Caco-2 (cell line): ENCODE measurements around the gene ST3GAL2. TPM values are rescaled to one million over a fixed set of nuclear protein-coding genes. Genes with fewer than 3 reads are reported as not detected.

ENCODE experiments used
- BruUV-seq: library from RNA; stranded (reverse); fragments of 400-500 nt; replicated peaks from 2 replicates; lab custom pipeline; 2021; lab: Mats Ljungman, UMichigan
- CTCF ChIA-PET: fragments of 300-600 bp; sonication (Branson Sonifier 250); formaldehyde crosslinking; loops from one replicate; lab custom pipeline; 2022; ENCODE audit warnings: antibody characterized with exemption; lab: Charles Lee
- POLR2A ChIA-PET: fragments of 300-600 bp; sonication (Branson Sonifier 250); formaldehyde crosslinking; loops from one replicate; lab custom pipeline; 2022; ENCODE audit warnings: antibody characterized with exemption; lab: Charles Lee
- DNase-seq, 2 experiments: peaks; one replicate each; pipeline versions ENCODE4 v3.0.0 to v3.0.0-alpha.2; 2020 to 2022
- H3K27me3 ChIP-seq: replicated peaks from 2 replicates; pipeline ENCODE4 v1.6.0; 2011; ENCODE audit warnings: low read length; ENCODE audit not compliant: control insufficient read depth, insufficient read depth
- H3K36me3 ChIP-seq: 2 replicates; pipeline ENCODE4 v1.5.1; 2011; ENCODE audit warnings: low read length; ENCODE audit not compliant: control insufficient read depth, insufficient read depth
- H3K4me1 ChIP-seq: fragments of 250-450 bp; sonication (Bioruptor Pico); 2 replicates; pipeline ENCODE4 v1.5.1; 2020; ENCODE audit warnings: mild to moderate bottlenecking
- H3K4me3 ChIP-seq: 2 replicates; pipeline ENCODE4 v1.5.1; 2011; ENCODE audit warnings: low read depth, mild to moderate bottlenecking, control low read depth, low read length
- H3K9me3 ChIP-seq: fragments of 250-450 bp; sonication (Bioruptor Pico); 2 replicates; pipeline ENCODE4 v1.5.1; 2020; ENCODE audit warnings: mild to moderate bottlenecking, moderate library complexity
- H3K27ac Mint-ChIP-seq: one replicate; pipeline ENCODE4 v1.8.0; 2022; ENCODE audit warnings: mixed read lengths; ENCODE audit not compliant: unreplicated experiment
- H3K27me3 Mint-ChIP-seq: one replicate; pipeline ENCODE4 v1.8.0; 2022; ENCODE audit warnings: mixed read lengths; ENCODE audit not compliant: insufficient read depth, unreplicated experiment
- H3K36me3 Mint-ChIP-seq: one replicate; pipeline ENCODE4 v1.8.0; 2022; ENCODE audit warnings: mild to moderate bottlenecking, mixed read lengths; ENCODE audit not compliant: insufficient read depth, unreplicated experiment
- H3K4me1 Mint-ChIP-seq: one replicate; pipeline ENCODE4 v1.8.0; 2022; ENCODE audit warnings: low read depth, mixed read lengths; ENCODE audit not compliant: unreplicated experiment
- H3K4me3 Mint-ChIP-seq: one replicate; pipeline ENCODE4 v1.8.0; 2022; ENCODE audit warnings: mild to moderate bottlenecking, moderate library complexity, mixed read lengths; ENCODE audit not compliant: unreplicated experiment
- H3K9me3 Mint-ChIP-seq: one replicate; pipeline ENCODE4 v1.8.0; 2022; ENCODE audit warnings: mixed read lengths; ENCODE audit not compliant: unreplicated experiment
- intact Hi-C: fragments of 100-400 bp; cut with micrococcal nuclease; formaldehyde crosslinking; loops from one replicate; pipeline ENCODE4 v1.10.0; 2022; ENCODE audit not compliant: unreplicated experiment
- total RNA-seq: library from RNA; stranded (reverse); gene quantifications from 2 replicates; pipeline ENCODE4 v1.2.3, GENCODE V29; 2022
- TF ChIP-seq, protein P1 (sequence below), 2 experiments: fragments of 200-600 bp in 1 of 2; IDR thresholded peaks; 1 replicate in 1 of 2; 2 replicates in 1 of 2; pipeline versions ENCODE4 v1.5.1 to v1.8.0; 2011 to 2022; ENCODE audit warnings: antibody characterized with exemption in 1 of 2, control low read depth in 1 of 2, inconsistent platforms in 1 of 2, low read depth in 1 of 2, low read length in 1 of 2, mild to moderate bottlenecking in 1 of 2, moderate library complexity in 1 of 2; ENCODE audit not compliant: insufficient read depth in 1 of 2, severe bottlenecking in 1 of 2, unreplicated experiment in 1 of 2

Gene ST3GAL2
- total RNA-seq, 1 experiment from 2014 or later: 31.1 TPM

GRCh38 chr16:70437582-70438557 is 1.0 kb downstream of the ST3GAL2 start:
- Mint-ChIP-seq H3K27ac (peak overlapping the region; percentile 58), H3K4me3 (peak overlapping the region; percentile 92), H3K27me3 (no peaks in the 10 kb centered on the region), H3K4me1 (peaks cover 30% of the 10 kb centered on the region), H3K9me3 (no peaks in the 10 kb centered on the region), H3K36me3 (peaks cover 8% of the 10 kb centered on the region)
- CTCF ChIA-PET: interaction anchor here (1.0 to 2.9 kb wide), 3 partner anchors 57 to 215 kb away, joined by 4 to 12 read pairs (median 7); no protein-coding TSS in a partner anchor
- POLR2A ChIA-PET: interaction anchor here (0.5 to 0.9 kb wide), 4 partner anchors 10 to 149 kb away, joined by 3 to 6 read pairs (median 4); partner anchors contain the start of gene AARS1
- no peak for DNase-seq
- peaks cover 40% of the 10 kb centered on the region for H3K4me1 ChIP-seq
- TF ChIP-seq, protein P1, sequence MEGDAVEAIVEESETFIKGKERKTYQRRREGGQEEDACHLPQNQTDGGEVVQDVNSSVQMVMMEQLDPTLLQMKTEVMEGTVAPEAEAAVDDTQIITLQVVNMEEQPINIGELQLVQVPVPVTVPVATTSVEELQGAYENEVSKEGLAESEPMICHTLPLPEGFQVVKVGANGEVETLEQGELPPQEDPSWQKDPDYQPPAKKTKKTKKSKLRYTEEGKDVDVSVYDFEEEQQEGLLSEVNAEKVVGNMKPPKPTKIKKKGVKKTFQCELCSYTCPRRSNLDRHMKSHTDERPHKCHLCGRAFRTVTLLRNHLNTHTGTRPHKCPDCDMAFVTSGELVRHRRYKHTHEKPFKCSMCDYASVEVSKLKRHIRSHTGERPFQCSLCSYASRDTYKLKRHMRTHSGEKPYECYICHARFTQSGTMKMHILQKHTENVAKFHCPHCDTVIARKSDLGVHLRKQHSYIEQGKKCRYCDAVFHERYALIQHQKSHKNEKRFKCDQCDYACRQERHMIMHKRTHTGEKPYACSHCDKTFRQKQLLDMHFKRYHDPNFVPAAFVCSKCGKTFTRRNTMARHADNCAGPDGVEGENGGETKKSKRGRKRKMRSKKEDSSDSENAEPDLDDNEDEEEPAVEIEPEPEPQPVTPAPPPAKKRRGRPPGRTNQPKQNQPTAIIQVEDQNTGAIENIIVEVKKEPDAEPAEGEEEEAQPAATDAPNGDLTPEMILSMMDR (IDR thresholded peaks at IDR 0.05; ENCODE audit: insufficient read depth in 1 of 2, low read depth in 1 of 2, low read length in 1 of 2, severe bottlenecking in 1 of 2, unreplicated experiment in 1 of 2): no peak
- BruUV-seq: no TSS peak
- intact Hi-C loops: loop anchor here (2.0 kb wide), 1 partner anchor 43 kb away; no protein-coding TSS in a partner anchor
- H3K4me3 ChIP-seq: peak overlapping the region; percentile 90
- H3K27me3 ChIP-seq: no peaks in the 10 kb centered on the region
- no peaks in the 10 kb centered on the region for H3K9me3 ChIP-seq
- H3K36me3 ChIP-seq: no peaks in the 10 kb centered on the region; the same call in none of the 2 replicates

GRCh38 chr16:70437017-70437581 is 1.8 kb downstream of the ST3GAL2 start:
- ChIA-PET POLR2A (interaction anchor here (0.9 kb wide), 1 partner anchor 56 kb away, joined by 4 read pairs; no protein-coding TSS in a partner anchor), CTCF (interaction anchor here (2.9 kb wide), 1 partner anchor 56 kb away, joined by 12 read pairs; no protein-coding TSS in a partner anchor)
- intact Hi-C loops: no loop called here
- Histone ChIP-seq H3K4me1 (peaks cover 45% of the 10 kb centered on the region), H3K4me3 (peak overlapping the region; percentile 90), H3K9me3 (no peaks in the 10 kb centered on the region), H3K27me3 (no peaks in the 10 kb centered on the region), H3K36me3 (no peaks in the 10 kb centered on the region; the same call in none of the 2 replicates)
- peaks cover 8% of the 10 kb centered on the region for H3K36me3 Mint-ChIP-seq
- peak in 1 of 2 experiments; percentile 58 for DNase-seq
- TF ChIP-seq, protein P1 (IDR thresholded peaks at IDR 0.05; ENCODE audit: insufficient read depth in 1 of 2, low read depth in 1 of 2, low read length in 1 of 2, severe bottlenecking in 1 of 2, unreplicated experiment in 1 of 2): no peak
- H3K27ac Mint-ChIP-seq: peak overlapping the region; percentile 58
- peak overlapping the region; percentile 92 for H3K4me3 Mint-ChIP-seq
- H3K9me3 Mint-ChIP-seq: no peaks in the 10 kb centered on the region
- H3K4me1 Mint-ChIP-seq: peaks cover 36% of the 10 kb centered on the region
- no peaks in the 10 kb centered on the region for H3K27me3 Mint-ChIP-seq
- TSS peak; percentile 50 for BruUV-seq
